Measurements from ENCODE around the gene ZFYVE27.

DNA sequence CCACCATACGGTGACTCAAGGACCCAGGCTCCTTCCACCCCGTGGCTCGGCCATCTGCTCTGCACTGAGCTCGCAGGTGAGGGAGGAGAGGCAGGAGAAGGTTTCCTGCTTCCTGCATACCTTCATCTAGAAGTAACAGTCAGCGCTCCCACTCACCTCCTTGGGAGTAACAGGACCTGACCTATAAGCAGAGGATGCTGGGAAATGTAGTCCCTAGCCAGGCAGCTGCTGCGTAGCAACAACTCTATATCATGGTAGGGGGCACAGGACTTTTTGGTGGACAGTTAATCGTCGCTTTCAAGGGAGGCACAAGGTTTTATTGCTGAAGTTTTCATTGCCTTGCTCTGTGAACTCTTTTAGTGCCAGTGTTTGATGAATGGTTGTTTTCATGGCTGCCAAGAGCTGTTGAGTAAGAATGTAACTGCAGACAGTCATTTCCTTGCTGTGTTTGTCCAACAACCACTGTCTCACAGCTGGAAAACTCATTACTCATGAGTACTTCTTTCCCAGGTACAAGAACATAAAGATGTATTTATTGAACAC, 10.2 kb upstream of the ZFYVE27 start:
- TF ChIP-seq, protein P1, sequence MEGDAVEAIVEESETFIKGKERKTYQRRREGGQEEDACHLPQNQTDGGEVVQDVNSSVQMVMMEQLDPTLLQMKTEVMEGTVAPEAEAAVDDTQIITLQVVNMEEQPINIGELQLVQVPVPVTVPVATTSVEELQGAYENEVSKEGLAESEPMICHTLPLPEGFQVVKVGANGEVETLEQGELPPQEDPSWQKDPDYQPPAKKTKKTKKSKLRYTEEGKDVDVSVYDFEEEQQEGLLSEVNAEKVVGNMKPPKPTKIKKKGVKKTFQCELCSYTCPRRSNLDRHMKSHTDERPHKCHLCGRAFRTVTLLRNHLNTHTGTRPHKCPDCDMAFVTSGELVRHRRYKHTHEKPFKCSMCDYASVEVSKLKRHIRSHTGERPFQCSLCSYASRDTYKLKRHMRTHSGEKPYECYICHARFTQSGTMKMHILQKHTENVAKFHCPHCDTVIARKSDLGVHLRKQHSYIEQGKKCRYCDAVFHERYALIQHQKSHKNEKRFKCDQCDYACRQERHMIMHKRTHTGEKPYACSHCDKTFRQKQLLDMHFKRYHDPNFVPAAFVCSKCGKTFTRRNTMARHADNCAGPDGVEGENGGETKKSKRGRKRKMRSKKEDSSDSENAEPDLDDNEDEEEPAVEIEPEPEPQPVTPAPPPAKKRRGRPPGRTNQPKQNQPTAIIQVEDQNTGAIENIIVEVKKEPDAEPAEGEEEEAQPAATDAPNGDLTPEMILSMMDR (IDR thresholded peaks at IDR 0.05; ENCODE audit: borderline replicate concordance, extremely low read depth, low read length, poor library complexity, severe bottlenecking), result no peak
- no peak for TF ChIP-seq EZH2 (IDR thresholded peaks at IDR 0.05; ENCODE audit: borderline replicate concordance, low read depth, low read length, severe bottlenecking)
